Fibroblast of skin of left quadriceps (primary cell): ENCODE results near the gene FXYD1.
"Not testable (repeated sequence)": the region's sequence is repeated elsewhere in the genome, so short reads cannot be mapped to it uniquely, and the experiment has no call there.

Source experiments
- DNase-seq, 2 experiments: peaks; one replicate each; pipeline ENCODE4 v3.0.0-alpha.2; 2013; ENCODE audit warnings: low read depth in 2 of 2

FXYD1 gene

GRCh38 chr19:35138305-35138892, at the start of gene FXYD1:
TSS of gene FXYD1 (plus strand) at chr19:35138824. CDS start at chr19:35140080, 1,256 bp downstream.
- no peak for DNase-seq

DNA sequence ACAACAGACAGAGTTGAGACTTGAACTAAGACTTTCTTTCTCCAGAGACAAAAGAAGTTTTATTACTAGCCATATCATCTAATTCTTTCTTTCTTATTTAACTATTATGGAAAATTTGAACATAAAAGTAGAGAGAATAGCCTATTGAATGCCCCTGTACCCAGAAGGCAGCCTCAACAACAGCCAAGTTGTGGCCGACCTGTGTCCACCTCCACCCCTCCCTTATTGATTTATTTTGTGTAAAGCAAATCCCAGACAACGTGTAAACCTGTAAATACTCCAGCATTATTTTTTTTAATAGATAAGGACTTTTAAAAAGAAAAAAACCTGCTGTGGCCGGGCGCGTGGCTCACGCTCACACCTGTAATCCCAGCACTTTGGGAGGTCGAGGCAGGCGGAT, 49.1 kb upstream of the FXYD1 start:
- DNase-seq, result no peak

DNA sequence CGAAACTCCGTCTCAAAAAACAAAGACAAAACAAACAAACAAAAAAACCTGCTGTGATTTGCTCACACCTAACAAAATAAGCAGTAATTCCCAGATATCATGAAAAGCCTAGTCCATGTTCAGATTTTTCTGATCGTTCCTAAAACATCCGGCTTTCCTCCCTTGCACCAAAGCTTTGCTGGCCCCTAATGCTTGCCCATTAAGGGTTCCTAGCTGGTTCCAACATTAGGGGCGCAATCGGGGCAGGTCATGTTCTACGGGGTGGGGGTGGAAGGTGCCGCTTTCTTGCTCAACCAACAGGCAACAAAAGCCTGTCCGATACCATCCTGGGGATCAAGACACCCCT, 48.5 kb upstream of the FXYD1 start:
- DNase-seq, result no peak

DNA sequence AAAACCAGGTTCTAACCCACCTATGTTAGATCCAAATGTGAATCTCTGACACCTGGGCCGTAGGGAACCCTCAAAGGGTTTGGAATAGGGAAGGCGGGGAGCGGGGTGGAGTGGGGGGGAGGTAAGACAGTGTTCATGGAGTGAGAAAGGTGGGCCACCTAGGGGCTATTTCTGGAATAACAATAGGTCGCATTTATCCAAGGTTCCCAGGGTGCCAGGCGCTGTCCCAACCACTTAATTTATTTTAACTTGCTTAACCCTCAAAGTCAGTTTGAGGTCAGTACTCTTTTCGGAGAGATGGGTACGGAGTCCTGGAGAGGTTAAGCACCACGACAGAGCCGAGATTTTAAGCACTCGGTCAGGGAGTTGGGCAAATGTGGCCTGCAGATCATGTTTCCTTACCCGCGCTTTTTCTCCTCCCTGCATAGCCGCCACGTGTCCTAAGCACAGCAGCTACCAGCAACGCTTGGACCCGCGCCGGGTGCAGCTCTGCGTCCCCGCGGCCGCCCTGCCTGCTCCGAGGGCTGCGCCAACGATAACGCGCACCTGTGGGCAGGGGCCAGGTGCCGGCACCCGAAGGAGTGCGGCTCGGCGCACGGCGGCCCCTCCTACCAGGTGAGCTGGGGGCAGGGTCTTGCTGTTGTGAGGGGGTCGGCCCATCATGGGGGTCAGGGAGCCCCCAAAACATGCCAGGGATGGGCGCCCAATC, 48.0 kb upstream of the FXYD1 start:
- DNase-seq, result peak; percentile 29 to 31

GRCh38 chr19:35093430-35093829, 45.2 kb upstream of the FXYD1 start:
- DNase-seq, result no peak

- DNase-seq, result no peak
These were observed 44.5 kb upstream of the FXYD1 start for GRCh38 chr19:35093941-35094647.

DNA sequence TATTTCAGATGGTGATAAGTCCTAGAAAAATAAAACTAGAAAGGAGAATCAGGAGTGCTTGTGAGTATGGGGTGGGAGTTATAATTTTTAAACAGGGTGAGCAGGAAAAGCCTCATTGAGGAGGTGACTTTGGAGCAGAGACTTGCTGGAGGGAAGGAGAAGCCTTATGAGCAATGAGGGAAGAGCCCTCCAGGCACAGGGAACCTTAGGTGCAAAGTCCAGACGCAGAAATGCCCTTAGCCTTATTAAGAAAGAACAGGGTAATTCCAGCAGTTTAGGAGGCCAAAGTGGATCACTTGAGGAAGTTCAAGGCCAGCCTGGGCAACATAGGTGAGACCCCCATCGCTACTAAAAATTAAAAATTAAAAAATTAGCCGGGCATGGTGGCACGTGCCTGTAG, 44.0 kb upstream of the FXYD1 start:
- DNase-seq, result no peak

- DNase-seq, result no peak
These were observed 42.8 kb upstream of the FXYD1 start for GRCh38 chr19:35095667-35096368.

- DNase-seq, result no peak
These were observed 40.1 kb upstream of the FXYD1 start for GRCh38 chr19:35098413-35099049.

DNA sequence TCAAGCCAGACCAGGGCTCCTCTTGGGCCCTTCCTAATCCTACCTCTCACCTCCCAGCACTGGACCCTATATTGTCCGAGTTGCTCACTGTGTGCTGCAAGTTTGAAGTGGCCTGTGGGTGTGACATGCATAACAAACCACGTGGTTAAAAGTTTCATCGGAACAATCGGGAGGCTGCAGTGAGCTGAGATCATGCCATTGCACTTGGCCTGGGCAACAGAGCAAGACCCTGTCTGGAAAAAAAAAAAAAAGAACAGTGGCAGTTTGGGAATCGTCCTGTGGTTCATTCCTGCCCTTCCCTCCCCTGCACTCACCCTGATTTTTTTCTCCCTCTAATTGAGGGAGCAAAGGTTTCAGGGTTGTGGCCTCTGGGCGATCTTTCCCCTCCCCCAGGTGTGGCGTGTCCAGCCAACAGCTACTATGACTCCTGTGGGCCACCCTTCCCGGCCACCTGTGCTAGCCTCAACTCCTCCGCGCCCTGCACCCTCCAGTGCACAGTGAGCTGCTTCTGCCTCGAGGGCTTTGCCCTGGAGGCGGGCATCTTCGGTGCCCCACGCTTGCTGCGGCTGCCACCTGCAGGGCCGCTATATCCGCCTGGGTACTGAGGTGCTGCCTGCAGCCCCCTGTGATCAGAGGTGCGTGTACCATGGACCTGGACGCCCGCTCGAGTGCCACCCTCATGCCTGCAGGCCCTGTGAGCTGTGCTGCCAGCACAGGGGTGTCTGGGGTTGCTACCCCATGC, 39.3 kb upstream of the FXYD1 start:
- DNase-seq, result no peak

GRCh38 chr19:35099897-35100275, 38.7 kb upstream of the FXYD1 start:
- no peak for DNase-seq

- DNase-seq, result no peak
These were observed 37.8 kb upstream of the FXYD1 start for GRCh38 chr19:35100588-35101533.

- not testable (repeated sequence) for DNase-seq
These were observed 36.7 kb upstream of the FXYD1 start for GRCh38 chr19:35101949-35102348.

- not testable (repeated sequence) for DNase-seq
These were observed 35.0 kb upstream of the FXYD1 start for GRCh38 chr19:35103614-35104013.

DNA sequence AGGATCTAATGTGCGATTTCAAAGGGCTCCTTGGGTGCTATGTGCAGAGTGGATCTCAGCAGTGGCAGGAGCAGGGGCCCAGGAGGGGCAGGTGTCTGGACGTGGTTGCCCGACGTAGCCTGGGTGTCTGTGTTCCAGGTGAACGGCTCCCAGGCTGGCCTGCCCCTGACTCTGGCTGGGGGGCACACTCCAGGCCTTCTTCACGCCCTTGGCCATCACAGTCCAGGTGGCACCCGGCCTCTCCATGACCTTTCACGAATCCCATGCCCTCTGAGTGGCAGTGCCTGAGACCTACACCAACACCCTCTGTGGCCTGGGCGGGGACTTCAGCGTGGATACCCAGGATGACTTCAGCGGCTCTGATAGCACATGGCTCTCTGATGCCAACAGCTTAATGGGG, 34.3 kb upstream of the FXYD1 start:
- DNase-seq, result no peak

GRCh38 chr19:35105047-35105410, 33.6 kb upstream of the FXYD1 start:
- no peak for DNase-seq

- no peak for DNase-seq
These were observed 33.0 kb upstream of the FXYD1 start for GRCh38 chr19:35105411-35106290.

DNA sequence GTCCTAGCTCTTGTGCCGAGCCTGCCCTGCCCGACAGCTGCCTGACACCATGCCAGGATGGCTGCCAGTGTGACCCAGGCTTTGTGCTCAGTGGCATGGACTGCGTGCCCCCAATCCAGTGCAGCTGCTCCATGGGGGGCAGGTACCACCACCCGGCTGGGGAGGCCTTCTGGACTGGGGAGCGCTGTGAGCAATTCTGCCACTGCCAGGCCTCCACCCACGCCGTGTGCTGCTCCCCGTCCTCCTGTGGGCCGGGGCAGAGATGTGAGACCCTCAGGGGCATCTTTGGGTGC, 32.4 kb upstream of the FXYD1 start:
- no peak for DNase-seq

DNA sequence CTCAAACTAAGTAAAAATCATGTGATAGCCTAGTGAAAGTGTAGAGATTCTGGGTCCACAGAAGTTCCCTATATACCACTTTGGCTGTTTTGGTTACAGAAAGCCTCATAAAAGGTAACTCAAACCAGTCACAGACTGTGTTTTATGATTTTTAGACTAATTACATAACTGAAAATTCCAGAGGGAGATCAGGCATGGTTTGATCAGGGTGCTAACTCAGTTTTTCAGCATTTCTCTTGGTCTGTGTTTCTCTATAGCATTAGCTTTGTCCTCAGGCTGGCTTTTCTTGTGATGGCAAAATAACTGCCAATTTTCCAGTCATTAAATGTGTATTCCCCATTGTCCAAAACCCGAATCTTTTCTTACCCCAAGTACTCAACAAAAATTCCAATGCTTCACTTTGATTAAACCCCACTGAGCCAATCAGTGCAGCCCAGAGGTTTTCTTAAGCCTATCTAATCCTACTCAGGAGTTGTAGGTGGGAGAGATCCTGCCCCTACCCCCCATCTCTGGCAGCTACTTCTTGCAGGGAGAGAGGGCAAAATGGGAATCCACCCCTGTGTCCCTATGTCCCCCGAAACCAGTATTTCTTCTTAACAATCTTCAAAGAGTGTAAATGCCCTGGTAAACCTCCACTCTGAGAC, 31.6 kb upstream of the FXYD1 start:
- DNase-seq, result no peak
